Liver (tissue), 4 donors: Measurements from ENCODE around the gene MOB1A. TPM values are rescaled to one million over a fixed set of nuclear protein-coding genes. Genes with fewer than 3 reads are reported as not detected.

Experiments used
- polyA plus RNA-seq, 2 donors: library from polyadenylated mRNA; stranded (reverse) in 1 of 2; unstranded in 1 of 2; fragments of 200-250 nt in 1 of 2; fragments of >200 nt in 1 of 2; fragmentation: Nextera tagmentation in 1 of 2; extraction: Ambion mirVana in 1 of 2; gene quantifications; one replicate each; pipeline versions ENCODE4 v1.2.1 to v1.2.3, GENCODE V29; 2013 to 2015
- total RNA-seq, 2 donors: library from RNA; depleted of rRNA; stranded (reverse); fragments of >200 nt; gene quantifications; one replicate each; pipeline ENCODE4 v1.2.3, GENCODE V29; 2014
- donor health status: healthy.
- donor health status: healthy.
- donor health status: healthy.

MOB1A gene
- total and polyA plus RNA-seq, 4 donors: 15.5 to 44.7 (median 23.0) TPM

Other genes starting within 250 kb of the MOB1A start
- gene TET3, start 194.0 kb downstream of the MOB1A start, total RNA-seq: 10 to 100 TPM in 1 of 2 donors, 1 to 10 TPM in 1; 5.0 to 16.2 TPM
- gene TET3, start 194.0 kb downstream of the MOB1A start, polyA plus RNA-seq: 1 to 10 TPM in 1 of 2 donors, under 1 TPM in 1; 0.89 to 1.5 TPM
- 10 to 100 TPM in 1 of 2 donors, 1 to 10 TPM in 1; 9.5 to 25.2 TPM for gene BOLA3, start 31.0 kb downstream of the MOB1A start, total RNA-seq
- gene BOLA3, start 31.0 kb downstream of the MOB1A start, polyA plus RNA-seq: 10 to 100 TPM; 29.0 to 35.2 TPM
- gene MTHFD2, start 19.7 kb upstream of the MOB1A start, total RNA-seq: 10 to 100 TPM in 1 of 2 donors, 1 to 10 TPM in 1; 2.8 to 27.5 TPM
- gene MTHFD2, start 19.7 kb upstream of the MOB1A start, polyA plus RNA-seq: 1 to 10 TPM; 1.6 to 2.8 TPM
- gene SLC4A5, start 164.5 kb upstream of the MOB1A start, total RNA-seq: under 1 TPM; 0.42 to 0.50 TPM
- gene SLC4A5, start 164.5 kb upstream of the MOB1A start, polyA plus RNA-seq: under 1 TPM; 0.12 to 0.15 TPM
- 10 to 100 TPM; 34.8 to 40.9 TPM for gene DCTN1, start 201.4 kb upstream of the MOB1A start, total RNA-seq
- 10 to 100 TPM; 29.7 to 32.1 TPM for gene DCTN1, start 201.4 kb upstream of the MOB1A start, polyA plus RNA-seq
- under 1 TPM; 0.08 to 0.23 TPM for gene C2orf81, start 242.7 kb upstream of the MOB1A start, total RNA-seq
- under 1 TPM; 0.35 to 0.44 TPM for gene C2orf81, start 242.7 kb upstream of the MOB1A start, polyA plus RNA-seq
- gene WDR54, start 242.9 kb upstream of the MOB1A start, total RNA-seq: 1 to 10 TPM; 1.7 to 4.2 TPM
- gene WDR54, start 242.9 kb upstream of the MOB1A start, polyA plus RNA-seq: 1 to 10 TPM; 3.0 to 3.2 TPM